ENCODE results near the gene MYO7B. TPM values are rescaled to one million over a fixed set of nuclear protein-coding genes. Genes with fewer than 3 reads are reported as not detected.

The MYO7B gene
- total RNA-seq, 1 donor from 2014 or later: 5.2 TPM

GRCh38 chr2:127620866-127621265 lies 85.4 kb downstream of the MYO7B start:
- no peak for TF ChIP-seq CTCF (IDR thresholded peaks at IDR 0.05)
- Histone ChIP-seq H3K27ac (no peak overlapping the region), H3K36me3 (no peaks in the 10 kb centered on the region), H3K4me1 (no peaks in the 10 kb centered on the region), H3K27me3 (ENCODE audit: low read depth) (no peaks in the 10 kb centered on the region), H3K9me3 (no peaks in the 10 kb centered on the region), H3K4me3 (no peak overlapping the region)
- ATAC-seq (no peak), DNase-seq (peak; percentile 18)
- intact Hi-C loops (cut with DNase I): no loop called here

GRCh38 chr2:127621981-127622431 lies 86.5 kb downstream of the MYO7B start:
- intact Hi-C loops (cut with DNase I): no loop called here
- Histone ChIP-seq H3K27me3 (ENCODE audit: low read depth) (no peaks in the 10 kb centered on the region), H3K27ac (no peak overlapping the region), H3K36me3 (no peaks in the 10 kb centered on the region), H3K4me1 (no peaks in the 10 kb centered on the region), H3K4me3 (no peak overlapping the region), H3K9me3 (no peaks in the 10 kb centered on the region)
- ATAC-seq (no peak), DNase-seq (peak; percentile 16)
- TF ChIP-seq CTCF (IDR thresholded peaks at IDR 0.05): no peak

GRCh38 chr2:127622561-127623387 lies 87.3 kb downstream of the MYO7B start:
- DNase-seq: peak; percentile 29
- intact Hi-C loops (cut with DNase I): no loop called here
- H3K36me3 ChIP-seq: no peaks in the 10 kb centered on the region
- H3K27ac ChIP-seq: no peak overlapping the region
- no peak for TF ChIP-seq CTCF (IDR thresholded peaks at IDR 0.05)
- ATAC-seq: no peak
- H3K4me3 ChIP-seq: no peak overlapping the region
- H3K9me3 ChIP-seq: no peaks in the 10 kb centered on the region
- no peaks in the 10 kb centered on the region for H3K4me1 ChIP-seq
- no peaks in the 10 kb centered on the region for H3K27me3 ChIP-seq (ENCODE audit: low read depth)

GRCh38 chr2:127623388-127624319 lies 88.2 kb downstream of the MYO7B start:
- Histone ChIP-seq H3K4me3 (no peak overlapping the region), H3K9me3 (no peaks in the 10 kb centered on the region), H3K4me1 (no peaks in the 10 kb centered on the region), H3K36me3 (no peaks in the 10 kb centered on the region), H3K27me3 (ENCODE audit: low read depth) (no peaks in the 10 kb centered on the region), H3K27ac (no peak overlapping the region)
- DNase-seq: peak; percentile 43
- intact Hi-C loops (cut with DNase I): no loop called here
- no peak for ATAC-seq
- no peak for TF ChIP-seq CTCF (IDR thresholded peaks at IDR 0.05)

GRCh38 chr2:127624320-127624755 lies 88.9 kb downstream of the MYO7B start:
- Histone ChIP-seq H3K9me3 (no peaks in the 10 kb centered on the region), H3K27ac (no peak overlapping the region), H3K4me1 (no peaks in the 10 kb centered on the region), H3K36me3 (no peaks in the 10 kb centered on the region), H3K4me3 (no peak overlapping the region), H3K27me3 (ENCODE audit: low read depth) (no peaks in the 10 kb centered on the region)
- intact Hi-C loops (cut with DNase I): no loop called here
- DNase-seq: peak; percentile 22
- ATAC-seq: no peak
- TF ChIP-seq CTCF (IDR thresholded peaks at IDR 0.05): no peak
